Kidney epithelial cell (primary cell): ENCODE measurements around the gene TNFRSF25. TPM values are rescaled to one million over a fixed set of nuclear protein-coding genes. Genes with fewer than 3 reads are reported as not detected.
"Not testable (repeated sequence)": the region's sequence is repeated elsewhere in the genome, so short reads cannot be mapped to it uniquely, and the experiment has no call there.

Experiments used
- DNase-seq: peaks from one replicate; pipeline ENCODE4 v3.0.0-alpha.2; 2010; ENCODE audit warnings: low read depth
- H3K27me3 ChIP-seq: 2 replicates; pipeline ENCODE4 v1.6.0; 2011; ENCODE audit warnings: low read length; ENCODE audit not compliant: control insufficient read depth, insufficient read depth
- H3K36me3 ChIP-seq: 2 replicates; pipeline ENCODE4 v1.5.1; 2011; ENCODE audit warnings: low read length; ENCODE audit not compliant: control insufficient read depth, insufficient read depth
- H3K4me3 ChIP-seq: 2 replicates; pipeline ENCODE4 v1.5.1; 2011; ENCODE audit warnings: low read depth, mild to moderate bottlenecking, control low read depth, low read length
- total RNA-seq: library from RNA; depleted of rRNA; stranded (reverse); fragments of >200 nt; gene quantifications from 2 replicates; pipeline ENCODE4 v1.2.3, GENCODE V29; 2015
- TF ChIP-seq, protein P1 (sequence below): IDR thresholded peaks from 2 replicates; pipeline ENCODE4 v1.5.1; 2011; ENCODE audit warnings: mild to moderate bottlenecking, moderate library complexity, low read length, control low read depth, inconsistent platforms; ENCODE audit not compliant: insufficient read depth, poor library complexity, severe bottlenecking

The TNFRSF25 gene
- total RNA-seq, 1 donor from 2014 or later: 20.2 TPM

DNA sequence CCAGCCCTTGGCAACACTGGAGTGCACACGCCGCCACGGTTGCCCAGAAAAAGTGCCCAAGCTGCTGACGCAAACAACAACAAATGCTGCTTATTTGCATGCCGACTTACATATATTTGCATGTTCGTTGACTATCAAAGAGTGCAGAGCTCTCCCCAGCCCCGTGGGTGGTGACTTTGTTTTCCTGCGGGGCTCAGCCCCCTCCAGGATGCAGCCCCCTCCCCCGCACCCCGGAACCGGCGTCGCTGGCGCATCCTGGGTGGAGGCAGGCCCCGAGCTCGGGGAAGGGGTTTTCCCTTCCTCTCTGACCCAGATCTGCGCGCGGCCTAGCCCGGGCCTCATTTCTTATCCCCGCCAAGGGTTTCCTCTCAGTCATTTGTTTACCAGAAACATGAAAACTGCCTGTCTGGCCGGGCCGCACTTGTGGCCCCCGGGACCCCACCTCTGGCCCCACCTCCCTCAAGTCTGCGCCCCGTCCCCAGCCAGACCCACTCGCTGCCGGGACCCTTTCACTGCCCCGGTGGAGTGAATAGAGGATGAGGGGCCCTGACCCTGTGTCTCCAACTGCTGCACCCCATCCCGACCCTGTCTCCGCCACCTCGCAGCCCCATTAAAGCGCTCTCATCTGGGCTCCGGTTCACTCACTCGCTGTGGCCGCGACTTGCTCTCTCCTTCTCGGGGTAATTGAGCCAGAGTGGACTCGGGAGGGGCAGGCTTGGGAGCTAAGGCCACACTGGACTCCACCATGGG lies 5.5 kb downstream of the TNFRSF25 start:
- Histone ChIP-seq H3K27me3 (peaks cover 19% of the 10 kb centered on the region), H3K4me3 (no peak overlapping the region), H3K36me3 (peaks cover 1% of the 10 kb centered on the region)
- no peak for DNase-seq
- TF ChIP-seq, protein P1, sequence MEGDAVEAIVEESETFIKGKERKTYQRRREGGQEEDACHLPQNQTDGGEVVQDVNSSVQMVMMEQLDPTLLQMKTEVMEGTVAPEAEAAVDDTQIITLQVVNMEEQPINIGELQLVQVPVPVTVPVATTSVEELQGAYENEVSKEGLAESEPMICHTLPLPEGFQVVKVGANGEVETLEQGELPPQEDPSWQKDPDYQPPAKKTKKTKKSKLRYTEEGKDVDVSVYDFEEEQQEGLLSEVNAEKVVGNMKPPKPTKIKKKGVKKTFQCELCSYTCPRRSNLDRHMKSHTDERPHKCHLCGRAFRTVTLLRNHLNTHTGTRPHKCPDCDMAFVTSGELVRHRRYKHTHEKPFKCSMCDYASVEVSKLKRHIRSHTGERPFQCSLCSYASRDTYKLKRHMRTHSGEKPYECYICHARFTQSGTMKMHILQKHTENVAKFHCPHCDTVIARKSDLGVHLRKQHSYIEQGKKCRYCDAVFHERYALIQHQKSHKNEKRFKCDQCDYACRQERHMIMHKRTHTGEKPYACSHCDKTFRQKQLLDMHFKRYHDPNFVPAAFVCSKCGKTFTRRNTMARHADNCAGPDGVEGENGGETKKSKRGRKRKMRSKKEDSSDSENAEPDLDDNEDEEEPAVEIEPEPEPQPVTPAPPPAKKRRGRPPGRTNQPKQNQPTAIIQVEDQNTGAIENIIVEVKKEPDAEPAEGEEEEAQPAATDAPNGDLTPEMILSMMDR: no peak

DNA sequence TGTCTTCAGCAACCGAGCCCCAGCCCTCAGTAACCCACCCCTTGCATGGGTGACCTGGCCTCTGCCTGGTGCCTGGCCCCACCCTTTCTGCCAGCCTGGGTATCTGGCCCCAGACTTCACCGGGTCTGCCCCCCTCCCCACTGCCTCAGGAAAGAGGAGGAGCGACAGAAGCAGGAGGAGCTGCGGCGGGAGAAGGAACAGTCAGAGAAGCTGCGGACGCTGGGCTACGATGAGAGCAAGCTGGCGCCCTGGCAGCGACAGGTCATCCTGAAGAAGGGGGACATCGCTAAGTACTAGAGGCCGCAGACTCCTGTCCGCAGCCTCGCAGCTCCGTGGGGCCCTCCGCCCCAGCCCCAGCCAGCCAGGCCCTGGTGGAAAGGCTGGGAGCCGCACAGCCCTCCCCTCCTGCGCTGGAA lies 6.1 kb downstream of the TNFRSF25 start:
- Histone ChIP-seq H3K27me3 (peaks cover 23% of the 10 kb centered on the region), H3K4me3 (no peak overlapping the region), H3K36me3 (peaks cover 1% of the 10 kb centered on the region)
- TF ChIP-seq, protein P1: no peak
- no peak for DNase-seq

DNA sequence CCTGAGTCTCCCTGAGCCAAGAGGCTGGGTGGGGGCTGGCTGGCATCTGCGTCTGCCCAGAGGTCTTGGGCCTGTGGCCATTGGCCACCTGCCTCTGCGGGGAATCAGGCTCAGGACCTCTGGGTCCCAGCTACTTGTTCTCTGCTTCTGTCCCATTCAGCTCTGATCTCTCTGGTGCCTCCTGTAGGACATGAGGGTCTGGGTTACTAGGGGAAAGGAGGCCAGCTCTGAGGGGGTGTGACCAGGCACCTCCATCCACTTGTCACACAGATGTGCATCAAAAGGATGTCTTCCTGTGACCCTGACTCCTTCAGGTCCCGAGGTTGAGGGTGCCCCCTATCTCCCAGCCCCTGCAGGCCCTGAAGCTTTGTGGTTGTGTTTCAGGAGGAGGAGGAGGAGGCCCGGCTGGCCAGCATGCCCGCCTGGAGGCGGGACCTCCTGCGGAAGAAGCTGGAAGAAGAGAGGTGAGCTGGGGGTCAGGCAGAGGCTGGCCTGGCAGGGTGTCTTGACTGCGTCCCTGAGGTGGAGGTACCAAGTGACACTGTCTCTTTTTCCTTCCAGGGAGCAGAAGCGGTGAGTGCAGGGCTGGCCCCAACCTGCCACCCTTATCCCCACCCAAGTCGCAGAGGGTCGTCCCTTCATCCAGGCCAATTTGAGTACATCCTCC lies 9.0 kb downstream of the TNFRSF25 start:
- no peak overlapping the region for H3K4me3 ChIP-seq
- DNase-seq: no peak
- TF ChIP-seq, protein P1: no peak
- H3K27me3 ChIP-seq: peaks cover 36% of the 10 kb centered on the region
- H3K36me3 ChIP-seq: no peaks in the 10 kb centered on the region

DNA sequence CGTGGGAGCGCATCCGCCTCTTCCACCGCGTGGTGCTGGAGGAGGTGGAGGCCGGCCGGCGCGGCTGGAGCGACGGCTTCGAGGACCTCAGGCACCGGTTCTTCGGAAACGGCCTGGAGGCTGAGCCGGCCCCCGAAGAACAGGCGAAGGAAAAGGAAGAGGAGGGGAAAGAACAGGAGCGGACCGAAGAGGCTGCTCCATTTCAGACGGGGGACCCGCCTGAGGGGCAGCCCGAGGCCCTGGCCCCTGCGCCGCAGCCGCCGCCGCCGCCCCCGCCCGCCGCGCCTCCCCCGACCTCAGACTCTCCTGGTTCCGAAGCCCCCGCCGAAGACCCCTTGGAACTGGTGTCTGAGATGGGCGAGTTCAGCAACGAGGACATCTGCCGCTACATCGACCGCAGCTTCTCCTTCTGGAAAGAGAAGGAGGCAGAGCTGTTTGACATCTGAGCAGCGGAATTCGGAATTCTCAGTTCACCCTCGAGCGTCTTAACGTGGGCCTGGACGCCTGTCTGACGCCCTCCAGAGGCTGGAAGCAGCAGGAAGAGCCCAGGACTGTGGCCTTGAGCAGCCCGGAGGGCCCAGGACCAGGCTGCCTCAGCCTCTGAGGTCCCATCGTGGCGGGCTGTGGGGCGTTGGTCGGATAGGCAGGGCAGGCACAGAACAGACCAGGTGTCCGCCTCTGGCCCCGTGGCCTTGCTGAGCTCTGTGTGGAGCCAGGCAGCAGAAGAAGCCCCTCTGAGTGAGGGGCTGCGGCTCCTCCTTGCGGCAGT lies 10.0 kb downstream of the TNFRSF25 start:
- H3K36me3 ChIP-seq, H3K4me3 ChIP-seq, DNase-seq: not testable (repeated sequence)
- H3K27me3 ChIP-seq: peaks cover 39% of the 10 kb centered on the region

DNA sequence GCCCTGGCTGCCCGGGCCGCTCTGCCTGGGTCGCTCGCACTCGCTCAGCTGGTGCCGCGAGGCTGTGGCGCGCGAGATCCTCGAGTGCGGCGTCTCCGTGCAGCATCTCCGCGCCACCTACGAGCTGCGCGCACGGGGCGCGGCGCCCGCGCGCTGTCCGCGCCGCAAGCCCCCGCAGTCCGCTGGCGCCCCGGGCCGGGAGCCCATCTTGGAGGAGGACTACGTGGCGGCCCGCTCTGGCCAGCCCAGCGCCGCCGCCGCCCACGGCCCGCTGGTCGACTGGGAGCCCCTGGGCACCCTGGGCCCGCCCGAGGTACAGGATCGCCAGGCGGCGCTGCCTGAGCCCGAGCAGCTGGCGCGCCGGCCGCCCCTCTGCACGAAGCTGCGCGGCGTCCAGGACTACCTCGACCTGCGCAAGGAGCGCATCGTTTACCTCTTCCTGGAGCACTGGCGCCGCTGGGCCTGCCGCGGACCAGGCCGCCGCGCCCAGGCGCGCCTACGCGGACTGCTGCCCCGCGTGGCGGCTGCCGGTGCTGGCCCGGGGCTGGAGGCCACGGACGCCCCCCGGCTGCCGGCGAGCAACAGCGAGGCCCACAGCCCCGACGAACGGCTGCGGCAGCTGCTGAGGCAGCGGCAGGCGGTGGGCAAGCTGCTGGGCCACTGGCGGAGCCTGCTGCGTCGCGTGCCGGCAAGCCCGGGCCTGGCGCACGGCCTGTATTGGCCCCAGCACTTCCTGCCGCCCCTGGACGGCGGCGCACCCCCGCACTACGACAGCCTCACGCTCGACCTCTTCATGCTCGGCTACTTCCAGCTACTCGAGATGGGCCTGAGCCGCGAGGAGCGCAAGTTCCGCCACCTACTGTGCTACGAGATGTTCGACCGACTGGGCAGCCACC lies 10.9 kb downstream of the TNFRSF25 start:
- Histone ChIP-seq H3K27me3 (peaks cover 45% of the 10 kb centered on the region), H3K36me3 (no peaks in the 10 kb centered on the region), H3K4me3 (no peak overlapping the region)
- DNase-seq: no peak
- TF ChIP-seq, protein P1: no peak

DNA sequence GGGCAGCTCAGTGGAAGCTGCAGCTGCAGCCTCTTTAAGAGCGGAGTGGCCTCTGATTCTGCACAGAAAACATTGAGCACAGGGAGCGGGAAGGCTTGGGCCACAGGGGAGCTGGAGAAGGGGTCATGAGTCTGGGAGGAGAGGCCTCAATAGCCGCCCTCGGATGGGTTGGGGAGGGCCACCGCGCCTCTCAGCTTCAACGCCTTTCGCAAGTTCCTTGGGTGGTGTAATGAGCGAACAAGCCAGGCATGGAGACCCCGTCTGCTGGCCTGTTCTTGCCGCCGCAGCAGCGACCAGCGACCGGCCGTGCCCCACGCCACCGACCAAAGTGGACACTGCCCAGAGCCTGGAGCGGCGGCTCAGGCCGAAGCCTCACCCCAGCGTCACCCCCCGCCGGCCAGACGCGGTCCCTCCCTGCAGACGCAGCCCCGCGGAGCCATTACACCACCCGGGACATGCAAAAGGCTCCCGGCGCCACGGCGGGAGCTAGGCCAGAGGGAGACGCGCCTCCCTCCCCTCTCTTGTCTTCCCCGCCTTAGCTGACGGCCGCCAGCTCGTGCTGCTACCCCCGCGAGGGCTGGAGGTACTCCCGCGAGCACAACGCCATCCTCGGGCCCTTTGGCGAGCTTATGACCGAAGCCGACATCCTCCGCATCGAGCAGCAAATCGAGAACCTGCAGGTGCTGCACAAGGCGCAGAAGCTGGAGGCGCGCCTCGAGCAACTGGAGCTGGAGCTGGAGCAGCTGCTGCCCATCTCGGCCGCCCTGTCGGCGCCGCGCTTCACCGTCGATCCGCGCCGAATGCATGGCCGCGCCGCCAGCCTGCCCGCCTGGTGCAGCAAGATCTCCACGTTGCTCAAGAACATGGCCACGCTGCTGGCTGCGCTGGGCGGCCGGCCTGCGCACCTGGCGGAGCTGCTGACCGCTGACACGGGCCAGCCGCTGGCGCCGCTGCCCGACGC lies 11.8 kb downstream of the TNFRSF25 start:
- not testable (repeated sequence) for DNase-seq
- H3K27me3 ChIP-seq: peaks cover 52% of the 10 kb centered on the region

More for the DNA sequence above, 11.8 kb downstream of the TNFRSF25 start:
- H3K4me3 ChIP-seq, H3K36me3 ChIP-seq: not testable (repeated sequence)
